CD14-positive monocyte (primary cell): ENCODE data around the gene MORN2. TPM values are rescaled to one million over a fixed set of nuclear protein-coding genes. Genes with fewer than 3 reads are reported as not detected.

Source experiments
- DNase-seq, 3 donors: peaks; one replicate each; pipeline ENCODE4 v3.0.0-alpha.2; 2011 to 2022
- H2AFZ ChIP-seq: 2 replicates; pipeline ENCODE4 v1.6.0; 2012; ENCODE audit warnings: mild to moderate bottlenecking, low read depth, low read length, inconsistent platforms; ENCODE audit not compliant: insufficient read depth, poor library complexity, severe bottlenecking
- H3K27ac ChIP-seq, 2 donors: 1 replicate in 1 of 2; 2 replicates in 1 of 2; pipeline ENCODE4 v1.5.1; 2012 to 2013; ENCODE audit warnings: low read length in 2 of 2, control low read depth in 1 of 2, inconsistent platforms in 1 of 2, low read depth in 1 of 2, mild to moderate bottlenecking in 1 of 2
- H3K27me3 ChIP-seq, 2 donors: one replicate each; pipeline versions ENCODE4 v1.6.0 to v1.6.1; 2011 to 2013; ENCODE audit warnings: low read length in 2 of 2; ENCODE audit not compliant: control insufficient read depth in 2 of 2, insufficient read depth in 2 of 2
- H3K36me3 ChIP-seq, 2 donors: replicated peaks in 1 of 2; 1 replicate in 1 of 2; 2 replicates in 1 of 2; pipeline versions ENCODE4 v1.5.1 to v1.6.1; 2012 to 2013; ENCODE audit warnings: low read length in 2 of 2, control low read depth in 1 of 2, inconsistent platforms in 1 of 2, mild to moderate bottlenecking in 1 of 2; ENCODE audit not compliant: insufficient read depth in 2 of 2, control insufficient read depth in 1 of 2
- H3K4me1 ChIP-seq, 2 donors: 1 replicate in 1 of 2; 2 replicates in 1 of 2; pipeline versions ENCODE4 v1.5.1 to v1.6.1; 2012 to 2013; ENCODE audit warnings: low read length in 2 of 2, control low read depth in 1 of 2, inconsistent platforms in 1 of 2, mild to moderate bottlenecking in 1 of 2, moderate library complexity in 1 of 2; ENCODE audit not compliant: insufficient read depth in 2 of 2, control insufficient read depth in 1 of 2
- H3K4me2 ChIP-seq: replicated peaks from 2 replicates; pipeline ENCODE3; 2012; ENCODE audit warnings: low read length, moderate library complexity, mild to moderate bottlenecking; ENCODE audit not compliant: poor library complexity, severe bottlenecking; ENCODE audit errors: extremely low read depth
- H3K4me3 ChIP-seq, 3 experiments: fragments of 200-600 bp in 1 of 3; sonication (generic) in 1 of 3; replicated peaks in 1 of 3; 1 replicate in 2 of 3; 2 replicates in 1 of 3; pipeline ENCODE4 v1.5.1; 2011 to 2013; ENCODE audit warnings: low read length in 3 of 3, mild to moderate bottlenecking in 3 of 3, control low read depth in 2 of 3, low read depth in 2 of 3, inconsistent platforms in 1 of 3, moderate library complexity in 1 of 3
- H3K79me2 ChIP-seq: 2 replicates; pipeline ENCODE4 v1.6.0; 2012; ENCODE audit warnings: mild to moderate bottlenecking, control low read depth, inconsistent platforms, low read length, moderate library complexity; ENCODE audit not compliant: insufficient read depth
- H3K9ac ChIP-seq: 2 replicates; pipeline ENCODE4 v1.6.0; 2017; ENCODE audit warnings: low read length, mild to moderate bottlenecking; ENCODE audit not compliant: insufficient read depth, poor library complexity, severe bottlenecking
- H3K9me3 ChIP-seq, 2 donors: replicated peaks in 1 of 2; 1 replicate in 1 of 2; 2 replicates in 1 of 2; pipeline versions ENCODE4 v1.5.1 to v1.6.1; 2012 to 2013; ENCODE audit warnings: low read length in 2 of 2, control low read depth in 1 of 2; ENCODE audit not compliant: control insufficient read depth in 1 of 2, insufficient read depth in 1 of 2
- H4K20me1 ChIP-seq: 2 replicates; pipeline ENCODE4 v1.6.0; 2012; ENCODE audit warnings: mild to moderate bottlenecking, low read length, control low read depth, moderate library complexity; ENCODE audit not compliant: insufficient read depth
- H3K27ac Mint-ChIP-seq, 7 donors: one replicate each; pipeline ENCODE4 v1.8.0; 2020; ENCODE audit warnings: mild to moderate bottlenecking in 7 of 7, mixed read lengths in 7 of 7, moderate library complexity in 6 of 7, inconsistent platforms in 2 of 7
- H3K27me3 Mint-ChIP-seq, 3 donors: one replicate each; pipeline ENCODE4 v1.8.0; 2021 to 2022; ENCODE audit warnings: low read depth in 3 of 3, mild to moderate bottlenecking in 3 of 3, mixed read lengths in 3 of 3, moderate library complexity in 3 of 3, inconsistent platforms in 1 of 3
- H3K36me3 Mint-ChIP-seq, 2 donors: one replicate each; pipeline ENCODE4 v1.8.0; 2020; ENCODE audit warnings: mixed read lengths in 2 of 2, inconsistent platforms in 1 of 2, mild to moderate bottlenecking in 1 of 2
- H3K4me1 Mint-ChIP-seq: one replicate; pipeline ENCODE4 v1.8.0; 2020; ENCODE audit warnings: mild to moderate bottlenecking, mixed read lengths
- H3K4me3 Mint-ChIP-seq, 2 donors: one replicate each; pipeline ENCODE4 v1.8.0; 2020; ENCODE audit warnings: mild to moderate bottlenecking in 2 of 2, mixed read lengths in 2 of 2, moderate library complexity in 1 of 2
- H3K9me3 Mint-ChIP-seq, 7 donors: one replicate each; pipeline ENCODE4 v1.8.0; 2020 to 2022; ENCODE audit warnings: mixed read lengths in 7 of 7, mild to moderate bottlenecking in 6 of 7, moderate library complexity in 6 of 7, inconsistent platforms in 2 of 7
- WGBS: methylation state at CpG from one replicate; pipeline ENCODE4 v1.1.5; 2013; ENCODE audit warnings: missing lambda C conversion rate; ENCODE audit not compliant: insufficient coverage; 5-methylcytosine and 5-hydroxymethylcytosine counted together
- intact Hi-C, 2 donors: fragments of 100-400 bp; cut with micrococcal nuclease; formaldehyde crosslinking; loops; one replicate each; pipeline versions ENCODE4 v1.15.0 to v1.15.1; 2023
- polyA plus RNA-seq, 3 donors: library from polyadenylated mRNA; depleted of rRNA in 1 of 3; unstranded in 2 of 3; stranded (reverse) in 1 of 3; fragments of 300-500 nt in 2 of 3; fragments of >200 nt in 1 of 3; fragmentation: Illumina TruSeq in 2 of 3; gene quantifications; 1 replicate in 2 of 3; 2 replicates in 1 of 3; pipeline ENCODE4 v1.2.3, GENCODE V29; 2012 to 2021
- TF ChIP-seq, protein P1 (sequence below): fragments of 200-600 bp; IDR thresholded peaks from one replicate; pipeline ENCODE4 v1.8.0; 2022; ENCODE audit warnings: antibody characterized with exemption, mild to moderate bottlenecking

MORN2 gene
- polyA plus RNA-seq, 3 donors = 5.8 to 25.8 (median 24.0) TPM

GRCh38 chr2:38873763-38874162 lies 2.0 kb upstream of the MORN2 start:
- 100% methylated on average over 1 of the region's 5 CpGs for WGBS
- no peak overlapping the region for H3K27ac Mint-ChIP-seq
- H3K4me1 ChIP-seq = peaks cover 15 to 17% of the 10 kb centered on the region in 2 donors
- no peaks in the 10 kb centered on the region for H3K27me3 Mint-ChIP-seq
- peaks cover 16 to 32% (median 27%) of the 10 kb centered on the region in 7 donors for H3K9me3 Mint-ChIP-seq
- H3K27ac ChIP-seq = no peak overlapping the region
- H4K20me1 ChIP-seq = no peaks in the 10 kb centered on the region
- TF ChIP-seq, protein P1, sequence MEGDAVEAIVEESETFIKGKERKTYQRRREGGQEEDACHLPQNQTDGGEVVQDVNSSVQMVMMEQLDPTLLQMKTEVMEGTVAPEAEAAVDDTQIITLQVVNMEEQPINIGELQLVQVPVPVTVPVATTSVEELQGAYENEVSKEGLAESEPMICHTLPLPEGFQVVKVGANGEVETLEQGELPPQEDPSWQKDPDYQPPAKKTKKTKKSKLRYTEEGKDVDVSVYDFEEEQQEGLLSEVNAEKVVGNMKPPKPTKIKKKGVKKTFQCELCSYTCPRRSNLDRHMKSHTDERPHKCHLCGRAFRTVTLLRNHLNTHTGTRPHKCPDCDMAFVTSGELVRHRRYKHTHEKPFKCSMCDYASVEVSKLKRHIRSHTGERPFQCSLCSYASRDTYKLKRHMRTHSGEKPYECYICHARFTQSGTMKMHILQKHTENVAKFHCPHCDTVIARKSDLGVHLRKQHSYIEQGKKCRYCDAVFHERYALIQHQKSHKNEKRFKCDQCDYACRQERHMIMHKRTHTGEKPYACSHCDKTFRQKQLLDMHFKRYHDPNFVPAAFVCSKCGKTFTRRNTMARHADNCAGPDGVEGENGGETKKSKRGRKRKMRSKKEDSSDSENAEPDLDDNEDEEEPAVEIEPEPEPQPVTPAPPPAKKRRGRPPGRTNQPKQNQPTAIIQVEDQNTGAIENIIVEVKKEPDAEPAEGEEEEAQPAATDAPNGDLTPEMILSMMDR = no peak
- no peak overlapping the region for H3K4me3 ChIP-seq
- no peak for DNase-seq
- H3K9me3 ChIP-seq = peaks cover 11 to 12% of the 10 kb centered on the region in 2 donors
- H3K4me1 Mint-ChIP-seq = peaks cover 33% of the 10 kb centered on the region
- H3K4me2 ChIP-seq = no peak overlapping the region
- H3K27me3 ChIP-seq = no peaks in the 10 kb centered on the region
- peaks cover 16 to 21% of the 10 kb centered on the region in 2 donors for H3K36me3 Mint-ChIP-seq
- peaks cover 56% of the 10 kb centered on the region for H3K79me2 ChIP-seq
- no peak overlapping the region for H3K9ac ChIP-seq
- H3K36me3 ChIP-seq = peaks cover 0 to 4% of the 10 kb centered on the region in 2 donors
- H2AFZ ChIP-seq = no peak overlapping the region
- H3K4me3 Mint-ChIP-seq = no peak overlapping the region
- intact Hi-C loops = no loop called here

GRCh38 chr2:38875227-38875575 lies 575 bp upstream of the MORN2 start:
- no peaks in the 10 kb centered on the region for H3K27me3 ChIP-seq
- no peak for DNase-seq
- Mint-ChIP-seq H3K9me3 (peaks cover 16 to 25% (median 21%) of the 10 kb centered on the region in 7 donors), H3K4me1 (peaks cover 31% of the 10 kb centered on the region), H3K4me3 (peak overlapping the region; percentile 96), H3K27me3 (no peaks in the 10 kb centered on the region), H3K36me3 (peaks cover 13% of the 10 kb centered on the region in 2 donors), H3K27ac (peak overlapping the region; percentile 77 to 96 (median 94))
- peaks cover 0 to 4% of the 10 kb centered on the region in 2 donors for H3K36me3 ChIP-seq
- H2AFZ ChIP-seq = peak overlapping the region; percentile 99
- H3K27ac ChIP-seq = peak overlapping the region in 1 of 2 donors; percentile 78
- intact Hi-C loops = loop anchor here in 1 of 2 donors (5.0 kb wide), 2 partner anchors 43 to 98 kb away; partner anchors contain the start of gene GEMIN6
- WGBS = 1% methylated on average over 10 of the region's 10 CpGs
- H3K4me3 ChIP-seq = peak overlapping the region; percentile 55 to 94 (median 77)
- H3K9me3 ChIP-seq = peaks cover 11 to 12% of the 10 kb centered on the region in 2 donors
- no peaks in the 10 kb centered on the region for H4K20me1 ChIP-seq
- peaks cover 47% of the 10 kb centered on the region for H3K79me2 ChIP-seq
- TF ChIP-seq, protein P1 = no peak
- peaks cover 15 to 17% of the 10 kb centered on the region in 2 donors for H3K4me1 ChIP-seq
- peak overlapping the region; percentile 91 for H3K4me2 ChIP-seq
- H3K9ac ChIP-seq = peak overlapping the region; percentile 70
